ENCODE measurements around the gene ZFP36.

ZFP36 gene

DNA sequence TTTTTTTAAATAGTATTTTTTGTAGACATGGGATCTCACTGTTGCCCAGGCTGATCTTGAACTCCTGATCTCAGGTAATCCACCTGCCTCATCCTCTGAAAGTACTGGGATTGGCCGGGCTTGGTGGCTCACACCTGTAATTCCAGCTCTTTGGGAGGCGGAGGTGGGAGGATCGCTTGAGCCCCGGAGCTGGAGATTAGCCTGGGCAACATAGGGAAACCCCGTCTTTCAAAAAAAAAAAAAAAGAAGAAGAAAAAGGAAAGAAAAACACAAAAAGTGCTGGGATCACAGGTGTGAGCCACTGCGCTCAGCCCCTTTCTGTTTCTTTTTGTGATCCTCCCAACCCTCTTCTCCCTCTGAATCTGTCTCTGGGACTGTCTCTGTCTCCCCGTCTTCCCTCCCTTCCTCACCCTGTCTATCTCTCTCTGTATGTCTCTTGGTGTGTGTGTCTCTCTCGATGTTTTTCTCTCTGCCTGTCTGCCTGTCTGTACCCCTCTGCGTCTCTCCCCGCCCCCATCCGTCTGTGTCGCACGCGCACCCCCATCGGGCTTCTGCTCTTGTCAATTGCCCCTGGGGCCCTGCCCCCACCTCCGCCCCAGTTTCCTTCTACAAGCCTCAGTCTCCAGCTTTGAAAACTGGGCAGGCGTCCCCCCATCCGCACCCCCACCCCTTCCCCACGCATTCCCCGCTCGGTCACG lies 540 bp upstream of the ZFP36 start:
- no peak for DNase-seq (ENCODE audit: low read depth)

GRCh38 chr19:39407410-39407659 lies 688 bp downstream of the ZFP36 start:
- DNase-seq (ENCODE audit: low read depth) = no peak

GRCh38 chr19:39407660-39408391 lies 1.2 kb downstream of the ZFP36 start:
- no peak for DNase-seq (ENCODE audit: low read depth)

DNA sequence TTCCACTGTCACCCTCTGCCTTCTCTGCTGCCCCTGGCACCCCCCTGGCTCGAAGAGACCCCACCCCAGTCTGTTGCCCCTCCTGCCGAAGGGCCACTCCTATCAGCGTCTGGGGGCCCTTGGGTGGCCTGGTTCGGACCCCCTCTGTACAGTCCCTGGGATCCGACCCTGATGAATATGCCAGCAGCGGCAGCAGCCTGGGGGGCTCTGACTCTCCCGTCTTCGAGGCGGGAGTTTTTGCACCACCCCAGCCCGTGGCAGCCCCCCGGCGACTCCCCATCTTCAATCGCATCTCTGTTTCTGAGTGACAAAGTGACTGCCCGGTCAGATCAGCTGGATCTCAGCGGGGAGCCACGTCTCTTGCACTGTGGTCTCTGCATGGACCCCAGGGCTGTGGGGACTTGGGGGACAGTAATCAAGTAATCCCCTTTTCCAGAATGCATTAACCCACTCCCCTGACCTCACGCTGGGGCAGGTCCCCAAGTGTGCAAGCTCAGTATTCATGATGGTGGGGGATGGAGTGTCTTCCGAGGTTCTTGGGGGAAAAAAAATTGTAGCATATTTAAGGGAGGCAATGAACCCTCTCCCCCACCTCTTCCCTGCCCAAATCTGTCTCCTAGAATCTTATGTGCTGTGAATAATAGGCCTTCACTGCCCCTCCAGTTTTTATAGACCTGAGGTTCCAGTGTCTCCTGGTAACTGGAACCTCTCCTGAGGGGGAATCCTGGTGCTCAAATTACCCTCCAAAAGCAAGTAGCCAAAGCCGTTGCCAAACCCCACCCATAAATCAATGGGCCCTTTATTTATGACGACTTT lies 2.0 kb downstream of the ZFP36 start:
- DNase-seq (ENCODE audit: low read depth) = no peak

- no peak for DNase-seq (ENCODE audit: low read depth)
These were observed 2.8 kb downstream of the ZFP36 start for GRCh38 chr19:39409208-39410016.

- DNase-seq (ENCODE audit: low read depth) = no peak
These were observed 3.6 kb downstream of the ZFP36 start for GRCh38 chr19:39410017-39410830.

DNA sequence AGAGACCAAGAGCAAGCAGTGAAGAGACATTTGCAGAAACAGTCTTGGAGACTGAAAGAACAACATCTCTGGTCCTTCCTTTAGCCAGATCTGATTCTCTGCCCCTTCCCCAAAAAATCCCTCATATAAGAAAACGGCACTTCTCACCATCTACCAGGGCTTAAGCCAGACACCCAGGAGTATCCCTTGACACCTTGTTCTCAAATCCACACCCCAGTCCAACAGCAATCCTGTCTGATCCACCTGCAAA lies 4.1 kb downstream of the ZFP36 start:
- DNase-seq (ENCODE audit: low read depth) = no peak

- no peak for DNase-seq (ENCODE audit: low read depth)
These were observed 4.6 kb downstream of the ZFP36 start for GRCh38 chr19:39411081-39411831.

- peak; percentile 91 for DNase-seq (ENCODE audit: low read depth)
These were observed 5.1 kb downstream of the ZFP36 start for GRCh38 chr19:39411832-39412099.

GRCh38 chr19:39412100-39412866 lies 5.6 kb downstream of the ZFP36 start, which contains the start of gene PLEKHG2:
PLEKHG2 (plus strand) TSS chr19:39412669; CDS start chr19:39414087, 1,418 bp downstream.
- DNase-seq (ENCODE audit: low read depth) = peak; percentile 100

- DNase-seq (ENCODE audit: low read depth) = no peak
These were observed 6.2 kb downstream of the ZFP36 start for GRCh38 chr19:39412867-39413271.

DNA sequence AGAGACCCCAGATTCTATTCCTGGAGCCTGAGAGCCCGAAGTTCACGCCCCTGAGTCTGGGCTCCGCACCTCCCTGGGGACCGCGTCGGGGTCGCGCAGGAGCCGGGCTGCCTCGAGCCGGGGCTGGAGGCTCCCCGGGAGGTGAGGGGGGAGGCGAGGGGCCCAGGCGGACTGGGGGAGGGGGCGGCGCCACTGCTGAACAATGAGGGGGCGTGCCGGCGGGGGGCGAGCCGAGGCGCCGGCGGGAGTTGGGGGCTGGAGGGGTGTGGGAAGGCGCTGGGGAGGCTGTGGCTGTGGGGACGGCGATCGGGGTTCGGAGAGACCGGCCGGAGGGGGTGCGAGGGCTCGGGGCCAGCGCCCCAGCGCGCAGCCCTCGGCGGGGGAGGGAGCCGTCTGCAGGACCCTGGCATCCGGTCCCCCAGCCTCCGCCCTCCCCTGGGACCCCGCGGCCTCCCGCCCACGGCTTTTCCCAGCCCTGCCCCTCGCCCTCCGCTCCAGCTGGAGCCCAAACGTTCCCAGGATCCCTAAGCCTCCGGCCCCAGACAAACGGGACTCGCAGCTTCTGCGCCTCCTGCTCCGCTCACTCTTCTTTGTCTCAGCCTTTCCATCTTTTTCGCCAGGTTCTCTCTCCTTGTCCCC lies 6.7 kb downstream of the ZFP36 start:
- DNase-seq (ENCODE audit: low read depth) = no peak

DNA sequence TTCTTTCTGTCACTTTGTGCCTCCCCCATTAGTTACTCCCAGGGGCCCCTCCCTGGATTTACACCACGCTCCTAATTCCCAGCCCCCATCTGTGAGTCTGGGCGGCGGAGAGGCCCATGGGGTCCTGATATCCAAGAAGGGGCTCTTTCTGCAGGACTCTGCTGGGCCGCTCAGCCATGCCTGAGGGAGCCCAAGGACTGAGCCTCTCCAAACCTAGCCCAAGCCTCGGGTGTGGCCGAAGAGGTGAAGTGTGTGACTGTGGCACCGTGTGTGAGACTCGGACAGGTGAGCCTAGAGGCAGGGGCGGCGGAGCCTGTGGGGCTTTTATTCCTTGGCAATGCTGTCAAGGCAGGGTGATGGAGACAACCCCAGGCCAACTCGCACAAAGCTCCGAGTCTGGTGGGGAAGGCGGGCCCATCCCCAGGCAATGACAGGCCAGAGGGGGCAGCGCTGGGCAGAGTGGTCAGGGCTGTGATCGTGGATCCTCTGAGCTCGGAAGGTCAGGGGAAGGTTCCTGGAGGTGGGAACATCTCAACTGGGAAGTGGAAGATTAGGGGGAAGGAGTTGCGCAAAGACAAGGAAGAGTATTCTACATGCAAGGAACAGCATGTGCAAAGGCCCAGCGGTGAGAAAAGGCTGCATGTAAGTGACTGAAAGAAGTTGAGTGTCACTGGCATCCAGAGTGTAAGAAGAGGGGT lies 7.4 kb downstream of the ZFP36 start:
- no peak for DNase-seq (ENCODE audit: low read depth)

DNA sequence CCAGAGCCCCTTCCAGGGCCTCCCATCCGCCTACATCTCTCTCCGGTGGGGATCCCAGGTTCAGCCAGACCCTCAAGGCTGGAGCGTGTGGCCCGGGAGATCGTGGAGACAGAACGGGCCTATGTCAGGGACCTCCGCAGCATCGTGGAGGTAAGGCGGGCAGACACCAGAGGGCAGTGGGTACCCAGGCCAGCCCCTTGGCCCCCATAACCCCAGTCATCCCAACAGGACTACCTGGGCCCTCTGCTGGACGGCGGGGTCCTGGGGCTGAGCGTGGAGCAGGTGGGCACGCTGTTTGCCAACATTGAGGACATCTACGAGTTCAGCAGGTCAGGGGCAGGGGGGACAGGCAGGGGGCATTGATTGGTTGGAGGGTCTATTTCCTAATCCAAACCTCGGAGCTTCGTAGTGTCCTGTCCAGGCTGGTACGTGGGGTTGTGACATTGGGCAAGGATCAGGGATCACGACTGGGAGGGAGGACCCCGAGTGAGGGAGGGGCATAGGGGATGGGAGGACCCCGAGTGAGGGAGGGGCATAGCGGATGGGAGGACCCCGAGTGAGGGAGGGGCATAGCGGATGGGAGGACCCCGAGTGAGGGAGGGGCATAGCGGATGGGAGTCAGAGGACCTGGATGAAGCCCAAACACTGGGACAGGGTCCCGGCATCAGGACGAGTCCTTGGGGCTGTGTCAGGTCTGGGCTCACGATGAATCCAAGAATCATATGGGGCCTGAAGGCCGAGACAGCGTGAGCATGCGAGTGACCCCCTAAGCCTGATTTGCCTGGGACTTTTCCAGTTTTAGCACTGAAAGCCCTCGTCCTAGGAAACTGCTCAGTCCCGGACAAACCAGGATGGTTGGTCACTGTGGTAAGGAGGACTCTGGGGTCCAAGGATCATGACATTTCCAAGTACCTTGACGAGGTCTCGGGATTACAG lies 8.7 kb downstream of the ZFP36 start:
- no peak for DNase-seq (ENCODE audit: low read depth)

GRCh38 chr19:39416152-39417120 lies 9.8 kb downstream of the ZFP36 start:
- no peak for DNase-seq (ENCODE audit: low read depth)

- DNase-seq (ENCODE audit: low read depth) = no peak
These were observed 11.0 kb downstream of the ZFP36 start for GRCh38 chr19:39417463-39418181.
